Naive thymus-derived CD8-positive, alpha-beta T cell (primary cell): Measurements from ENCODE around the gene TIMM17A. TPM values are rescaled to one million over a fixed set of nuclear protein-coding genes. Genes with fewer than 3 reads are reported as not detected.

Experiments
- ATAC-seq, 2 donors: fragments of 150-1000 bp; cut with Tn5 transposase in 1 of 2; sonication (Bioruptor Pico), chemical (Tn5 transposase) in 1 of 2; 1 replicate in 1 of 2; 2 replicates in 1 of 2; pipeline ENCODE4 v1.10.0; 2021; ENCODE audit warnings: mild to moderate bottlenecking in 2 of 2, moderate library complexity in 2 of 2
- POLR2A ChIA-PET: fragments of 350-600 bp; sonication (Branson Sonifier 250); formaldehyde crosslinking; loops from one replicate; lab custom pipeline; 2021; ENCODE audit warnings: antibody characterized with exemption; lab: Charles Lee
- DNase-seq, 10 donors: peaks; one replicate each; pipeline versions ENCODE4 v3.0.0 to v3.0.0-alpha.2; 2020 to 2022
- H3K27ac Mint-ChIP-seq, 10 donors: one replicate each; pipeline ENCODE4 v1.8.0; 2020 to 2022; ENCODE audit warnings: mild to moderate bottlenecking in 10 of 10, mixed read lengths in 10 of 10, moderate library complexity in 4 of 10, inconsistent platforms in 1 of 10
- H3K27me3 Mint-ChIP-seq, 5 donors: one replicate each; pipeline ENCODE4 v1.8.0; 2021 to 2022; ENCODE audit warnings: mixed read lengths in 5 of 5
- H3K36me3 Mint-ChIP-seq, 3 donors: one replicate each; pipeline ENCODE4 v1.8.0; 2020 to 2022; ENCODE audit warnings: mixed read lengths in 3 of 3, mild to moderate bottlenecking in 2 of 3, inconsistent platforms in 1 of 3
- H3K4me1 Mint-ChIP-seq, 4 donors: one replicate each; pipeline ENCODE4 v1.8.0; 2021 to 2022; ENCODE audit warnings: mixed read lengths in 4 of 4
- H3K4me3 Mint-ChIP-seq, 10 donors: one replicate each; pipeline ENCODE4 v1.8.0; 2020 to 2022; ENCODE audit warnings: mild to moderate bottlenecking in 10 of 10, mixed read lengths in 10 of 10, moderate library complexity in 6 of 10, inconsistent platforms in 1 of 10
- H3K9me3 Mint-ChIP-seq, 9 donors: one replicate each; pipeline ENCODE4 v1.8.0; 2020 to 2022; ENCODE audit warnings: mixed read lengths in 9 of 9, mild to moderate bottlenecking in 3 of 9, inconsistent platforms in 1 of 9, moderate library complexity in 1 of 9
- polyA plus RNA-seq, 3 donors: library from polyadenylated mRNA; unstranded; fragments of 300-500 nt; fragmentation: Illumina TruSeq; gene quantifications; one replicate each; pipeline ENCODE4 v1.2.3, GENCODE V29; 2021
- total RNA-seq, 8 experiments: library from RNA in 2 of 8; stranded (reverse) in 2 of 8; gene quantifications; one replicate each; pipeline ENCODE4 v1.2.3 and lab custom pipeline; 2021 to 2026

TIMM17A gene
- total and polyA plus RNA-seq, 5 experiments from 2014 or later, result 15.5 to 31.8 (median 25.3) TPM

DNA sequence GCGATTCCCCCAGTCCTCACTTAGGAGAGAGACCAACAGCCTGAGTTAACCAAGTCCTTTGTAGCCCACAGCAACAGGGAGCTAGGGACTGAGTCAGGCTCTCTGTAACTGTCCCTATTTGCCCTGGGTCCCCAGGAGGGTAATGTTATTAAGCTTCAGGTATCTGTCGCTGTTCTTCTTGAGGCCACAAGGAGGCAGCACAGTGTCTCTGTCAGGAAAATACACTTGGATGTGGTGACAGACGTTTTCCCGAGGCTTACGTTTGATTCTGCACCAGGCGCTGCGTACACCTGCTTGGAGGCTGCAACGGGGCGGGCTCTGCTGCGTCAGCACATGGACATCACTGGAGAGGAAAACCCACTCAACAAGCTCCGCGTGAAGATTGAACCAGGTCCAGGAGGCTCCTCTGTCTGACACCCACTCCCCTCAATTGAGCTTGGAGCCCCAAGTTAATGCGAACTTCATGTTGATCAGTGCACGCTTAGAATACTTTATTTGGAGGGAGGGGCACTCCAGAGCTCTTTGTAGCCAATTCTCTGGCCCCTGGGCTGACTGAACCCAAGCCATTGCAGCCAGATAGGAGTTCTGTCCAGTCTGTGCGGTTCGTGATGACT, 44.4 kb downstream of the TIMM17A start:
- DNase-seq (peak in 3 of 10 donors; percentile 10 to 25 (median 15)), ATAC-seq (peak; percentile 67 to 69)
- Mint-ChIP-seq H3K4me1 (peaks cover 0 to 4% (median 0%) of the 10 kb centered on the region in 4 donors), H3K36me3 (peaks cover 0 to 95% (median 22%) of the 10 kb centered on the region in 3 donors), H3K4me3 (no peak overlapping the region), H3K27me3 (no peaks in the 10 kb centered on the region), H3K27ac (peak overlapping the region in 1 of 10 donors; percentile 76), H3K9me3 (no peaks in the 10 kb centered on the region)
- POLR2A ChIA-PET, result interaction anchor here (0.7 kb wide), 1 partner anchor 17 kb away, joined by 4 read pairs; no protein-coding TSS in a partner anchor

DNA sequence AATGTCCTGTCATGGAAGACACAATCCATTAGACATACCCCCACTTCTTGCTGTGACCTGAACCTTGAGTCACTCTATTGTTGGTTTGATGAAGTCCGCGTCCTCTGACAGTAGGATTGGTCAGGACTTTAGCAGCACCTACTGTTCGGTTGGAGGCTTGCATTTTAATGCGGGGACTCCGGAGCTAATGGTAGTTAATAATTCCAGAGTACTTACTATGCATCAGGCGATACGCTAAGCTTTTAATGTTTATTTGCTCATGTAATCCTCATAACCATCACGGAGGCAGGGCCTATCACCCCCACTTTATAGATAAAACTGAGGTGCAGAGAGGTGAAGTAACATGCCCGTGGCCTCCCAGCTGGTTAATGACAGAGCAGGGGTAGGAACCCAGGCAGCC, 47.2 kb downstream of the TIMM17A start:
- ATAC-seq (no peak), DNase-seq (no peak)
- POLR2A ChIA-PET, result no interaction called here
- Mint-ChIP-seq H3K27me3 (no peaks in the 10 kb centered on the region), H3K4me3 (no peak overlapping the region), H3K27ac (peak overlapping the region in 1 of 10 donors; percentile 32), H3K4me1 (peaks cover 0 to 2% (median 0%) of the 10 kb centered on the region in 4 donors), H3K36me3 (peaks cover 0 to 91% (median 30%) of the 10 kb centered on the region in 3 donors), H3K9me3 (no peaks in the 10 kb centered on the region)

DNA sequence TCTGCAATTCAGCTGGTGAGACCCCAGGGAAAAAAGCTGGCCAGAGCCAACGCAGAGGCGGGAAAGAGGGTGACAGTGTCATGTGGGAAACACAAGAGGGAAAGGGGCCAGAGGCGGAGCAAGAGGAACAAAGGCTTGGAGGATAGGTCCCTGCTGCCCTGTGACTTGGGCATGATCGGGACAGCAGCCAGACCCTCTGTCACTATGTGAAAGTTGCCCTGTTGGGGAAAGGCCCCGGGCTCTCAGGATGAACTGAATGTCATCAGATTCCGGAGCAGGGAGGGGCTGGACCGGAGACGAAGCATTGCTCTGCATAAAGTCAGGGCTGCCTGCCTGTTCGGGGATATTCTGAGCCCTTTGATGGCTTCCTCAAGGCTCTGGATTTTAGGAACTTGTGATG, 49.4 kb downstream of the TIMM17A start:
- H3K36me3 Mint-ChIP-seq, result peaks cover 0 to 74% (median 29%) of the 10 kb centered on the region in 3 donors
- POLR2A ChIA-PET, result no interaction called here
- DNase-seq (no peak), ATAC-seq (no peak)
- H3K4me1 Mint-ChIP-seq, result peaks cover 0 to 4% (median 1%) of the 10 kb centered on the region in 4 donors
- no peaks in the 10 kb centered on the region for H3K9me3 Mint-ChIP-seq
- H3K4me3 Mint-ChIP-seq, result no peak overlapping the region
- H3K27me3 Mint-ChIP-seq, result no peaks in the 10 kb centered on the region
- no peak overlapping the region for H3K27ac Mint-ChIP-seq

DNA sequence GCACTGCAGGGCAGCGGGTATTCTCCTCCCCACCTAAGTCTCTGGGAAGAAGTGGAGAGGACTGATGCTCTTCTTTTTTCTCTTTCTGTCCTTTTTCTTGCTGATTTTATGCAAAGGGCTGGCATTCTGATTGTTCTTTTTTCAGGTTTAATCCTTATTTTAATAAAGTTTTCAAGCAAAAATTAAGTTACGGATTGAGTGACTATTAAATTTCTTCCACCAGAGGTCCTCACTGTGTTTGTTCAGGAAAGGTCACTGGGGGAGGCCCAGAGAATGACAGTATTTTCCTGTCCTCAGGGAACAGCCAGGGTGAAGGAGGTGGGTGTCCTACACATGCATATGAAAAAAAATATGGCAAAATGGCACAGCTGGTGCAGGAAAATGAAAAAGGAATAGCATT, 50.7 kb downstream of the TIMM17A start:
- no peak overlapping the region for H3K4me3 Mint-ChIP-seq
- H3K27me3 Mint-ChIP-seq, result no peaks in the 10 kb centered on the region
- H3K9me3 Mint-ChIP-seq, result no peaks in the 10 kb centered on the region
- DNase-seq (no peak), ATAC-seq (no peak)
- H3K36me3 Mint-ChIP-seq, result peaks cover 0 to 62% (median 26%) of the 10 kb centered on the region in 3 donors
- POLR2A ChIA-PET, result no interaction called here
- H3K4me1 Mint-ChIP-seq, result peaks cover 0 to 4% (median 1%) of the 10 kb centered on the region in 4 donors
- peak overlapping the region in 1 of 10 donors; percentile 9 for H3K27ac Mint-ChIP-seq

DNA sequence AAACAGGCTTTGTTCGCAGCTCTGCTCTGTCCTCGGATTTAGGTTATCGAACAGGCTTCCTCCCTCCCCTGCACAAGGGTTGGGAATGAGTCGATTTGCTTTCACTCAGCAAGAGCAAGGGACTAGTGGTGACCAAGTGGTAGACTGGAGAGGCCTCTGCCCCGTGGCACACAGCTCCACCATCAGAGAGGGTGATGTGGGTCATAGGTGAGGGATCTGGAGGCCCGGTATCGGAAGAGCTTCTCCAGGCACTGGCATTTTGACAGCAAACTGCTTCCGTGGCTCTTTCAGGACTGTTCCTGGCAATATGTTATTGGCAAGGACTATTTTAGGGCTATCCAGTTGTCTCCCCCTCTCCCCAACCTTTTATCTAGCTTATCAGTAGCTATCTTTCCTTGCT, 52.0 kb downstream of the TIMM17A start:
- POLR2A ChIA-PET, result no interaction called here
- Mint-ChIP-seq H3K27me3 (no peaks in the 10 kb centered on the region), H3K36me3 (peaks cover 0 to 48% (median 20%) of the 10 kb centered on the region in 3 donors), H3K4me3 (no peak overlapping the region), H3K27ac (peak overlapping the region in 1 of 10 donors; percentile 8), H3K4me1 (peaks cover 0 to 4% (median 1%) of the 10 kb centered on the region in 4 donors), H3K9me3 (no peaks in the 10 kb centered on the region)
- DNase-seq (no peak), ATAC-seq (no peak)

DNA sequence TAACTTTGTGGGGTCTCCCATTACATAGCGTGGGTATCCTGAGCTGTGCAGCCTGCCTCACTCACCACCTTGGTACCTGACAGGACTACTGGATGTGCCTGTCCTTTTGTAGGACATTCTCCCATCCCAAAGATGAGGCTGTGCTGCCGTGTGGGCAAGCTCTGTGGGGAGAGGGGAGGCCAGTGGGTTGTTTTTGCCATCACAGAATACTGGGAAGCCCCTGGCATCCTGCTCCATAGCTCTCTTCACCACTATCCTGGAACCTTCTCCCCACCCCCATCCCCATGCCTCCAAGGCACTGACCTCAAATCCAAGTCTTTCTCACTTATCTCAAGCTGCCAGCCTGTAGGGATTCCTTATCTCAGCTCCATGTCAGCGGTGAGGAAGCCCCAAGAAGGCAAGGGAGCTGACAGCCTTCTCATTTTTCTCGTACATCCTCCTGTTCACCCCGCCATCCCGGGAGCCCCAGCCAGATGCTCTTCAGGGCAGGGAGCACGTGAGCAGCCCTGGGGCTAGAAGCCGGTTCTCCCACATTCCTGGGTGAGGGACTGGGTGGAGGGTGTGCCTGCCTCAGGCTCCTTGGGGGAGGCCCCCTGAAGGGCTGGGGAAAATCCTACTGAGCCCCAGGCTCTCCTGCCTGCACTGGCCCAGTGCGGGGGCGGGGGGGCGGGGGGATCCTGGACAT, 52.6 kb downstream of the TIMM17A start:
- Mint-ChIP-seq H3K9me3 (no peaks in the 10 kb centered on the region), H3K36me3 (peaks cover 0 to 42% (median 20%) of the 10 kb centered on the region in 3 donors), H3K27ac (no peak overlapping the region), H3K27me3 (no peaks in the 10 kb centered on the region), H3K4me1 (peaks cover 0 to 4% (median 1%) of the 10 kb centered on the region in 4 donors), H3K4me3 (no peak overlapping the region)
- DNase-seq, result no peak
- POLR2A ChIA-PET, result no interaction called here
- no peak for ATAC-seq

DNA sequence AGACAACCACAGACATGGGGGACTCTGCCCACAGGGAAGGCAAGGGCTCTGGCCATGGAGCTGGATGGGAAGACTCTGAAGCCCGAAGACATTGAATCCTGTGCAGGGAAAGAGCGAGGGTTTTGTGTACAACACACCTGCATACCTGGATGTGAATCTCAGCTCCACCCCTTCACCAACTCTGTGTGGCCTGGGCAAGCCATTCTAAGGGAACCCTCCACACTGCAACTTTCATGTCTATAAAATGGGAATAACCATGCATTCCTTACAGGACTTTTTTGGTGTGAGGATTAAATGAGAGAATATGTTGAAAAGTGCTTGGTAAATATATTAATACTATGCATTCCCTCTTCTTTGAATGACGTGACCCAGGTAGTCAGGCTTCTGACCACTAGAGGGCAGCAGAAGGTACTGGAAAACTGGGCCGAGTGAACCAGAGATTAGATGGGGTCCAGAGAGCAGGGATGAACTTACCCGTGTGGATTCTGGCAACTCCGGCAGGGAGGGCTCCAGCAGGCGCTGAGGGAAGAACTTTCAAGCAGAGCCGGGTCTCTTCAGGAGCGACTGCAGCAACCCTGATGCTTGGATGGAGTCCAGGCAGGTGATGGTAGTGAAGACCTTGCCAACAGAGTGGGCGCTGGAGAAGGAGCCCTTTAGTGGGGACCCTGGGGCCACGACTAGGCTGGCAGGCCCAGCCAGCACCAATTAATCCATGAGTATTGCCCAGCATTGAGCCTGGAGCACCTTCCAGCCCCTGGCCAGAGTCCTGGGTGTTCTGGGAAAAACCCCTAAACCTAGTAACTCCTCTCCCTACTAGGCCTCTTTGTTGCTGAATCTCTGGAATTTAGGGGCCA, 54.2 kb downstream of the TIMM17A start:
- no peak overlapping the region for H3K4me3 Mint-ChIP-seq
- H3K27ac Mint-ChIP-seq, result peak overlapping the region in 2 of 10 donors; percentile 63 to 77
- POLR2A ChIA-PET, result no interaction called here
- peak; percentile 8 to 73 (median 51) for DNase-seq
- H3K36me3 Mint-ChIP-seq, result peaks cover 0 to 28% (median 15%) of the 10 kb centered on the region in 3 donors
- H3K27me3 Mint-ChIP-seq, result no peaks in the 10 kb centered on the region
- peak; percentile 75 to 84 for ATAC-seq
- peaks cover 0 to 2% (median 1%) of the 10 kb centered on the region in 4 donors for H3K4me1 Mint-ChIP-seq
- H3K9me3 Mint-ChIP-seq, result no peaks in the 10 kb centered on the region

DNA sequence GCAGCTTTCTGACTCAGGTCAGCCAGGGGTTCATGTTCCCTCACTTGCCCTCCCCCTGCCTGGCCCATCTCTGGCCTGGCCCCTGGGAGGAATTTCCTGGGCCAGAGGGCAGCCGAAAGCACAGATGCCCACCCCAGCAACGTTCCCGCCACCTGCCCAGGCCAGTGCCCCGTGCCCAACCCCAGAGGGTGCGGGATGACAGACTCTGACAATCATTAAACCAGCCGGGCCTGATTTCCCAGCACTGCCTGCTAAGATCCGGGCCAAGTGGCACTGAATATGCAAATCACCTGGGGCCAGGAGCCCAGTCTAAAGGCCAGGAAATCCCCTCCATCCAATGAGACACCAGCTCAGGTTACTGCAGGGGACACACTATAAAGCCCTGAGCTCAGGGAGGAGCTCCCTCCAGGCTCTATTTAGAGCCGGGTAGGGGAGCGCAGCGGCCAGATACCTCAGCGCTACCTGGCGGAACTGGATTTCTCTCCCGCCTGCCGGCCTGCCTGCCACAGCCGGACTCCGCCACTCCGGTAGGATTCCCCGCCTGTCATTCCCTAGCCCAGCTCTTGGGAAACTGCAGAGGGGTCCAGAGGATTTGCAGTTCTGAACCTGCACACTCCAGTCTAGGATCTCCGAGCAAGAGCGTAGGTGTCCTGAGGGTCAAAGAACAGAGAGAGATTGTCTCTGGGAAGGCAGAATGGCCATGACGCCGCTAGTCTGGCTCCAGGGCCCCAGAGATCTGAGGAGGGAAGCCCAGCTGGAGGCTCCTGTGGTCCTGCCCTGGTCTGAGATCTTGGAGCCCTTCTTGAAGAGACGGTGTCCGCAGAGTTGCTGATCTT, 55.1 kb downstream of the TIMM17A start, which contains the start of gene ELF3:
TSS of gene ELF3 (plus strand) at position 408 of the 836 bp plus-strand sequence. CDS start 550 bp downstream, outside the sequence.
- Mint-ChIP-seq H3K4me1 (peaks cover 0 to 2% (median under 1%) of the 10 kb centered on the region in 4 donors), H3K27ac (peak within 1 kb of the TSS in 2 of 10 donors; percentile 63 to 77), H3K4me3 (no peak within 1 kb of the TSS), H3K36me3 (peaks cover 0 to 20% (median 9%) of the 10 kb centered on the region in 3 donors), H3K27me3 (no peaks in the 10 kb centered on the region), H3K9me3 (no peaks in the 10 kb centered on the region)
- ATAC-seq (no peak), DNase-seq (no peak)
- POLR2A ChIA-PET, result no interaction called here

DNA sequence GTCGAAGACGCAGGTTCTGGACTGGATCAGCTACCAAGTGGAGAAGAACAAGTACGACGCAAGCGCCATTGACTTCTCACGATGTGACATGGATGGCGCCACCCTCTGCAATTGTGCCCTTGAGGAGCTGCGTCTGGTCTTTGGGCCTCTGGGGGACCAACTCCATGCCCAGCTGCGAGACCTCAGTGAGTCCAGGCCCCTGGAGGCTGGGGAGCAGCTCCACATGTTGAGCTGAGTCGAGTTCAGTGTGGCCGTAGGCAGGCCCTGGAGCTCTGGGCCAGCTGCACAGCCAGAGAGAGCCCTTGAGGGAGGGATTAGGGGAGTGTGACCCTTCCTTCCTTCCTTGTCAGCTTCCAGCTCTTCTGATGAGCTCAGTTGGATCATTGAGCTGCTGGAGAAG, 56.7 kb downstream of the TIMM17A start:
- Mint-ChIP-seq H3K9me3 (no peaks in the 10 kb centered on the region), H3K36me3 (peaks cover 0 to 8% (median 4%) of the 10 kb centered on the region in 3 donors), H3K27me3 (peaks cover 1 to 5% (median 2%) of the 10 kb centered on the region in 5 donors), H3K27ac (peak overlapping the region in 1 of 10 donors; percentile 16), H3K4me3 (no peak overlapping the region), H3K4me1 (peaks cover 0 to 2% (median under 1%) of the 10 kb centered on the region in 4 donors)
- DNase-seq (no peak), ATAC-seq (no peak)
- POLR2A ChIA-PET, result no interaction called here

DNA sequence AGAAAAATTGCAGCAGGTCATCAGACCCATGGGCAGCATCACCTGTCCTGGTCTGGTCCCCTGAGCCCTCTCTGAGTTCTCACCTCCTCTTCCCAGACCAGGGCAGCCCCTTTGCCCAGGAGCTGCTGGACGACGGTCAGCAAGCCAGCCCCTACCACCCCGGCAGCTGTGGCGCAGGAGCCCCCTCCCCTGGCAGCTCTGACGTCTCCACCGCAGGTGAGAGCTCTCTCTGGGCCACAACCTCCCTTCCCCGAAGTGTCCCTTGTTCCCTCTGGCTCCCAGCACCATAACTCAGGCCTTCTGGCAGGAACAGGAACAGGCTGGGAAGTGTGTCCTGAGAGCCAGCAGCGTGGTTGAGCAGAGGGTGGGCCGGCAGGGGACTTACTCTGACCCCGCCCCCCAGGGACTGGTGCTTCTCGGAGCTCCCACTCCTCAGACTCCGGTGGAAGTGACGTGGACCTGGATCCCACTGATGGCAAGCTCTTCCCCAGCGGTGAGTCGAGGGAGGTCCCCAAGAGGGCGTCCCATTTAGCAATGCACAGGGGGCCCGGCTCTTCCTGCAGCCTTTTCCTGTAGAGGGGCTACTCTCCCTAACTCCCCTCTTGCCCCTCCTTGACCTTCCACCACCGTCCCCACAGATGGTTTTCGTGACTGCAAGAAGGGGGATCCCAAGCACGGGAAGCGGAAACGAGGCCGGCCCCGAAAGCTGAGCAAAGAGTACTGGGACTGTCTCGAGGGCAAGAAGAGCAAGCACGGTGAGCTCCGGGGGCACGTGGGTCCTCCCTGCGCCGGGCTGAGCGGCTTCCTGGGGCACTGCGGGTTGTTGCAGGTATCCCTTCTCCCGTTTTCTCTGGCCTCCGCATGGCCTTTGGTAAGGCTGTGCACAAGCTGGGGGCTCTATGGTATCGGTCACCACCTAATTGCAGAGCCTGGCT, 57.5 kb downstream of the TIMM17A start:
- no peak for DNase-seq
- ATAC-seq, result no peak
- Mint-ChIP-seq H3K4me3 (no peak overlapping the region), H3K36me3 (peaks cover 0 to 4% (median 2%) of the 10 kb centered on the region in 3 donors), H3K27ac (no peak overlapping the region), H3K9me3 (no peaks in the 10 kb centered on the region), H3K4me1 (peaks cover 0 to 2% (median under 1%) of the 10 kb centered on the region in 4 donors), H3K27me3 (peaks cover 2 to 10% (median 4%) of the 10 kb centered on the region in 5 donors)
- POLR2A ChIA-PET, result no interaction called here

DNA sequence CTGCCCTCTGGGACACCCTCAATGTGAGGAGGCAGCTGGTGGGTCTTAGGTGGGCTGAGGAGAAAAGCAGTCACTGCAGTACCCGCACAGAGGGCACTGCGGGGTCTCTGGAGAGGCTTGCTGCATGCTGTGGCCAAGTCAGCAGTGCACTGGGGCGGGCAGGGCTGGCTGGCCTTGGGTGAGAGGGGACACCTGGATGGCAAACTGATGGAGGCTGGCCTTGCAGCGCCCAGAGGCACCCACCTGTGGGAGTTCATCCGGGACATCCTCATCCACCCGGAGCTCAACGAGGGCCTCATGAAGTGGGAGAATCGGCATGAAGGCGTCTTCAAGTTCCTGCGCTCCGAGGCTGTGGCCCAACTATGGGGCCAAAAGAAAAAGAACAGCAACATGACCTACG, 58.3 kb downstream of the TIMM17A start:
- Mint-ChIP-seq H3K4me3 (no peak overlapping the region), H3K27ac (peak overlapping the region in 1 of 10 donors; percentile 41), H3K4me1 (peaks cover 0 to 2% (median under 1%) of the 10 kb centered on the region in 4 donors), H3K36me3 (peaks cover 0 to 4% (median 2%) of the 10 kb centered on the region in 3 donors), H3K27me3 (peaks cover 2 to 15% (median 4%) of the 10 kb centered on the region in 5 donors), H3K9me3 (no peaks in the 10 kb centered on the region)
- DNase-seq (no peak), ATAC-seq (no peak)
- POLR2A ChIA-PET, result no interaction called here
